Amniotic stem cell (primary cell): ENCODE measurements around the gene KLHL13.
"Not testable (repeated sequence)": the region's sequence is repeated elsewhere in the genome, so short reads cannot be mapped to it uniquely, and the experiment has no call there.

ENCODE experiments used
- DNase-seq: peaks from one replicate; lab custom pipeline; 2025; lab: John Stamatoyannopoulos, UW

Gene KLHL13

DNA sequence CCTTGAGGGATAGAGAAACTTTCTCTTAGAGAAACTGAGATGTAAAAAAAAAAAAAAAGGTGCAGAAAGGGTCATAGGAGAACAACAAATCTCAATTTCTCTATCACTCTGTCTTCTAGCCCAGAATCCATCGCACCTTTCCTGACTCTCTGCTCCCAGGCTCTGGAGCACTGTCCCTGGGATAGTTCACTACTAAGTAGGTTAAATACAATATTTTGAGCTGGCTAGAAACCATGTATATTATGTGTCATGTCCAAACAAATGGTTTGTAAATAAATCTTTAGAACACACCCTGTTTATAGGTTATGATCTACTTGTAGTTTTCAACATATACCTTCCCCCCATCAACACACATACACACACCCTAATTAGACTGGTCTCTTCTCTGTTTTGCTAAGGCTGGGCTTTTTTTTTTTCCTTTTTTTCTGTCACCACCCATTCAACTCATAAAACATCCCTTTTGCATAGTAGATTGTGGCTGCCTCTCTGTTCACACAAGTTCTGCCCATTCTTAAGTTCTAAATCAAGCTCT lies 124.4 kb downstream of the KLHL13 start:
- DNase-seq = no peak

DNA sequence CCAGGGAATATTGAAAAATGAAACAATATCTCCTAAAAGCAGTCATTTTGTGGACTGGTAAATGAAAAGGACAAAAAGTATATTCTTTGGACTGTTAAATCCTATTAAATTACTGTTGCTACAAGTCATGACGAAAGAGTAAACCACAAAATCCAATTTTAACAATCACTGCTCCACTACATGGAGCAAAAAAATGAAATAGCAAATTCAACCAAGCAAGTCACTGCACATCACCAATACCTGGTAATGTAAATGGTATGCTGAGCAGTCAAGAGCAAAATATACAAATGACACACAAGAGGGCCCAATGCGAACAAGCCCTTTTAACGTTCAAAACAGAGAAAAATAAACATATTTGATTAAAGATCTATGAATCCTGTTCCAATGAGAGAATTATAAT lies 126.2 kb downstream of the KLHL13 start:
- peak; percentile 10 for DNase-seq

DNA sequence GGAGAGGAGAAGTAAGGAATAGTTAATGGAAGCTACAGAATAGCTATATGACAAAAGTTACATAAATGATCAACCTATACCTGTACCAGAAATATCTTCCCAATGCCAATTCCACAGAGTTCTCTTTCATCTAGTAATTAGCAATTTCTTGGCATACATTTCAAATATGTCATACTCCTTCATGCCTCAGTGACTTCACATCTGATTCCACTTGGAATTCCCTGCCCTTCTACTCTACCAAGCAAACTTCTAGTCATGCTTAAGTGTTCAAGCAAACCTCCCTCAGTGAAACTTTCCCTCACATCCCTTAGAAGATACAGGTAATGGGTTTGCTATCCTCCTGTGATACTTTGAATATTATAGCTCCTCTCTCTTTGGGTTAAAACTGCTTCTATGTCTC lies 127.1 kb downstream of the KLHL13 start:
- no peak for DNase-seq

DNA sequence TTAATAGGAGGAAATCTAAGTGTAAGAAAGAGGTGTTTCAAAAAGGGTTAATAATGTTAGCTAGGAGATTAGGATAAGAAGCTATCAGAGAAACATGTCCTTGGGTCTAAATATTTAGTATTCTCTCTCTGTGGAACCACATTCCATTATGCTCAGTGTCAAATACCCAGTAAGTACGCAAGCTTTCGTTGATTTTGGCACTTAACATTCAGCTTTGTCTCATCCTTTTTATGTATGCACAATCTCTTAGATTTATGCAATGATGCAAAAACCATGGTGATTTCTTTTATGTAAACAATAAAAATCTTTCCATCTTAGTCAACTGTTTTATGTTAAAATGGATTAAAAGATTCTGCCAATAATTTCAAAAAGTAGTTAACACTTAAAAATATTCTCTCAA lies 129.2 kb downstream of the KLHL13 start:
- no peak for DNase-seq

DNA sequence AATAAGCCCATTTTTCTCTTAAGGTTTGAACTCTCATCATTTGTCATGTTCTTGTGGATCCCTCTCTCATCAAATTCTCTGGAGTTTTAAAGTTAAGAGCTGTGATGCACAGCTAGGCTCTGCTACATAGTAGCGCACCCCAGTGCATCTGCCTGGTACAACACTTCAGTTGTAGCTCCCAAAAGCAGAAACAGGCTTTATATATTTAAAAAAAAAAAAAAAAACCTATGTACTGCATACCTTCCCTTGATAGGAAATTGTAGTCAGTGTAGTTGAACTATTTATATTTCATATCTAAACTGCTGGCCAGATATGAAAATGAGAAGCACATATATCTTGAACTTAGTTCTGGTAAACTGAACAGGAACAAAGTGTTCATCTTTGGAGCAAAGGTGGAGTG lies 131.4 kb downstream of the KLHL13 start:
- no peak for DNase-seq

DNA sequence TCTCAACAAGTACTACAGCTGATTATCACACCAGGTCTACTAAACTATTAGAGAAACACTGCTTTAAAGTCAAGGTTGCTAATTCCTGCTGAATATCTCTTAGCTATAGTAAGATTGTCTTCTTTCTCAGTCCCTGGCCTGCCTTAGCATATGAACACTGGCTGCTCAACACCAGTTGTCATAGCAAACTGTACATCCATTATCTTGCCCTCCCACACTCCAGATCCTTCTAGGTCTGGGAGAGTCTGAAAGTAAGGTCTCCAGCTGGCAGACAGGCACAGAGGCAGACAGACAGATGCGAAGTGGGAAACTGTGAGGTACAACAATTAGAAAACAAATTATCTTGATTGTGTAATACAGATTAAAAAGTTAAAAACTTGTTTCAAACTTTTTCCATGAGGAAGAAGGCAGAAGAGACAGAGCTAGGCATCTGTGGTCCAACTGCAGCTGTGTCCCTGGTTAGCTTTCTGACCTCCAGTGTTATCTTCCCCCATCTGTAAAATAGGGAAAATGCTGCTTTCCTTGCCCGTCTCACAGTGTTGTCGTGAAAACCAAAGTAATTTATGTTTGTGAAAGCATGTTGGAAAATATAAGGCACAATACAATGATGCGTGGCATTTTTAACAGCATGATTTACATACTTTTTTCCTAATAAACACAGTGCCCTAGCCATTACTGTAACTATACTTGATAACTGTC lies 133.8 kb downstream of the KLHL13 start:
- DNase-seq = no peak

DNA sequence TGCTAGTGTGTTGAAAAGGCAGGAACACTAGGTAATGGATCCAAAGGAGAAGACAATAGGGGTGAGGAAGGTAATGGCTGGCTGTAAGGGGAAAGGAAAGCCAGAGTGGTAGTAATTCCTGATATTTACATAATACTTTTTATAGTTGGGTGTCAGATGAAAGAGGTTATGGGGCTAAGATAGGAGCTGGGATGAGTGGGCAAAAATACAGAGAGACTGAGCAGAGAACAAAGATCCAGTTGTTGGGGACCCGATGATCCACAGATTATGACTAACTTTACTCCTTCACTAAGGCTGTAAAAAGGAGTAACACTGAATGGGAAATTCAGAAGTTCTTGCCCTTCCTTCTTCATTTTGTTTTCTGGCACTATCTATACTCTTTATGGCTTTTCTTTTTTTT lies 138.2 kb downstream of the KLHL13 start:
- DNase-seq = no peak

DNA sequence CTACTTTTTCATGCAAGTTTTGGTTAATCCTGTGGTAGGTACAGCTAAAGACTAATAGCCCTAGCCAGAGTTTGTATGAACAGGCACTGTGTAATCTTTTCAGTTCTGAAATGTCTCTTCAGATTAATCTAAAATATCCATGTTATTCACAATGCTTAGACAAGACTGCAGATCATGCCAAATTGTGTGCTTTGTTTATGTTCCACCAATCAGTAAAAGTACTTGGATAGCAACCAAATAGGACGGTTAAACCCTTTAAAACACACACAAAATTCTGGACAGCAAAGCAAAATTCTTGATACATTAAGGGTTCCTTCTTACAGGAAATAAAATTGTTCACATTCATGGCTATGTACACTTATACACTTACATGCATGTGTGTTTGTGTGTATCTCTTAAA lies 139.1 kb downstream of the KLHL13 start:
- no peak for DNase-seq

DNA sequence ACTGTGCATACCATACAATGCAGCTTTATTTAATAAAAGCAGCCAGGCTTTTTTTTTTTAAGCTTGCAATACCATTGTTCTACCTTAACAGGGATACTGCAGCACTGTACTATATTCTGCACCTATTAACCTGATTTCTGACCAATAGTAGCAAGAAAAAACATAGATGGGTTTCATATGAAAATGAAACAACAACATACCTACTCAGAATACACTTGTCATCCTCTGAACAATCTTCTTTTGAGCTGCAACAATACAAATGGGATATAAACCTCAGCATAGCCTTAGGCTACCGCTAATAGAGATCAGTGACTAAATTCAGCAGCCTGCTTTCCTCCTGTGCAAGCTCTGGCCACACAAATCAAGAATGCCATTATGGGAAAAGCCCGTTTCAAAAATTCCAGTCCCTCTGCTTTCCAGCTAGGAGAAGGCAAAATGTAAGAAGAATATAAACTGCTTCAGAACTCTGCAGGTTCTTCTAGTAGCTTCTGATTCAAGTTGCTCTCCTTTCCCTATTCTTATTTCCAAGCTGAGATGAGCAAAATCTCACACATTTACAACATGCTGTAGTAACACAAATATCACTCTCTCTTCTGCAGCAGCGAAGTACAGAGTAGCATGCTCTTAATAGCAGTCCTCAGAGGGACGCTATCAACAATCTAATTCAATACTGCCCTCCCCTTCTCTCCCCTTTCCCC lies 143.4 kb downstream of the KLHL13 start:
- no peak for DNase-seq

DNA sequence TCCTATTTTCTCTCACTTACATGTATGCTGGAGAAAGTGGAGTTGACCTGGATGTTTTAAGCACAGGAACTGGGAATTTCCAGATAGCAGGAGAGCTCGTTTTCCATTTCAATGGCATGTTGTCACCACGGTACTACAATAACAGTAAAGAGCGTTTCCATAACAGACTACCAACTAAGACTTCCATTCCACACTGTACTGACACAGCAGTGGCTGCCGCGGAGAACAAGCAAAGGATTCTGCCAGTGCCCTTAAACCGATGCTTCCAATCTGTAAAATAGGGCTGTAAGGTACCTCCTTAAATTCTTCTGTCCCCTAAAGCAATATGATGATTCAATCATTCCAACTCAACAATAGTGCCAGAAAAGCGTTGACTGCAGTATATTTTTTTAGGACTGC lies 143.9 kb downstream of the KLHL13 start:
- DNase-seq = no peak

DNA sequence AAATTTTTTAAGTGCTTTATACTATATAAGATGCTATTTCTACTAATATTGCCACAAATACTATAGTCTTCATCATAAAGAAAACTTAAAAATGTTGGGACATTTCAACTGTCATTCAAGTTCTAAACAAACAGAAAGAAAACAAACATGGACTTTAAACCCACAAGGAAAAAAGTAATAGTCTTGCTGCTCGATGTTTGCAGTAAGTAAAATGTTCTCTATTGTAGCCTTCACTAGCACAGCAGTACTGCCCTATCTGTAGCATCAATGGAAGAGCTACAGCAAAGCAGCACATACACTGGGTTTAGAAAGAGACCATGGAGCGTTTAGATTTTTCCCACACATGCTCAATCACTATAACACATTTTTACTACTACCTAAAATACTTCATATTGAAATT lies 146.8 kb downstream of the KLHL13 start:
- DNase-seq = no peak

DNA sequence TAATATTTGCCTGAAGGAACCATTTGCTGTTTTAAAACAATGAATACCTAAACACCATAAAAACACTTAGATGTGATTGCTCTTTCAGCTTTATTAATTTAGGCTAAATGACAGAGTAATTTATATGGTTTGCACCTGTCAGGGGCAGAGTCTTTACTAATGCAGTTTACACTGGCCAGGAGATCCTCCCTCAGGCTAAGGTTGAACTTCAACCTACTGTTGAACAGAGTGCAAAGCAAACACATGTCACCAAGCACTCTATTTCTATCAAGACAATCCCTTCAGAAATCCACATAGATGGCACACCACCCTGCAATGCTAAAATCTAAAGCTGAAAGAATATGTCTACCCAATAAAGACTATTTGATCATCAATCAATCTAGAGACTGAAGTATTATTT lies 147.3 kb downstream of the KLHL13 start:
- no peak for DNase-seq

DNA sequence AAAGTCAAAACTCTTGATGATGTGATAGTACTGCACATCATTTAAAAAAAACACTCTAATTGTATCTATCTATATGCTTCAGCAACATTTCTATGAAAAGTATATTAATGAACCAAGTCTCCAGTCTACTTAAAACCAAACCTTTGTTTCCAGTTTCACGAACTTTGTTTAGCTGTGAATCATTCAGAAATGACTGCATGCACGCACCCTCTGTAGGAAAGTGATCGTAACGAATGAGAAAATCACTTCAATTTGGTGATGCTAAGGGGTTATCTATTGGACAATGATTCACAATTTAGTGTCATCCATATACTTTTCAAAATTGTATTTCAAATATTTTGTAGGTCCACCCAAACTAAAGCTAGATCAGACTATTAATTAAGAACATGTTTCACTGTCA lies 157.6 kb downstream of the KLHL13 start:
- DNase-seq = no peak

DNA sequence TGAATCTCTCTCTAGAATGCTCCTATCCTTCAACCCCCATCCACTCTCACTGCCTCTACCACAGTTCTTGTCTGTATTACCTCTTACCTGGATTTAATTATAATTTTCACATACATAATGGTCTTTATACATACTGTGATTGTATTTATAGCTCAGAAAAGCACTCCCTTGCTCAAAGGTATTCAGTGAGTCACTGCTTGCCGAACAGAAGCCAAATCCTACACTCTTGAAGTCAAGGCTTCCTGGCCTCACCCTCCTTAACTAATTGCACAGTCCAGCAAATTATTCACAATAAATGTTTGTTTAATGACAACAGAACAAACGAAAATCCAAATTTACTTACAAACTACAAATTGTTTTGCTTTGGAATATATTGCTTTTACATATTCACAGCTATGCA lies 159.5 kb downstream of the KLHL13 start:
- DNase-seq = no peak

DNA sequence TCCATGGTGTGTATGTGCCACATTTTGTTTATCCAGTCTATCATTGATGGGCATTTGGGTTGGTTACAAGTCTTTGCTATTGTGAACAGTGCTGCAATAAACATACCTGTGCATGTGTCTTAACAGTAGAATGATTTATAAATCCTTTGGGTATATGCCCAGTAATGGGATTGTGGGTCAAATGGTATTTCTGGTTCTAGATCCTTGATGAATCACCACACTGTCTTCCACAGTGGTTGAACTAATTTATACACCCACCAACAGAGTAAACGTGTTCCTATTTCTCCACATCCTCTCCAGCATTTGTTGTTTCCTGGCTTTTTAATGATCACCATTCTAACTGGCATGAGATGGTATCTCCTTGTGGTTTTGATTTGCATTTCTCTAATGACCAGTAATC lies 177.3 kb downstream of the KLHL13 start:
- DNase-seq = not testable (repeated sequence)

DNA sequence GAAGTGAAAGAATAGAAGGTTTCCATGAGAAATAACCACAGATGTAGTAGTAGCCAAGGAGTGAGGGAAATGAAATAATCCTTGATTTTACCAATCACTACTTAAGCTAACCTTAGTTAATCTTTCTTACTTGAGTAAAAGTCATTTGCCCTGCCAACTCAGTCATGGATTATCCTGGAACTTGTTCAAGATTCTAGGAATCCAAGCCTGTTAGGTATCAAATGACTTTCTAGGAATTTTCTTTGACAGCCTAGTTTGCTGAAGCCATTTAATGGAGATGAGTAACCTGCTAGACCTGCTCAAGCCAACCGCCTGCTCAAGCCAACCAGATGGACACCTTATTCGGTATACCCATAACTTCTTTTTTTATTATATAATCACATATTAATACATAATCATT lies 180.5 kb downstream of the KLHL13 start:
- no peak for DNase-seq

DNA sequence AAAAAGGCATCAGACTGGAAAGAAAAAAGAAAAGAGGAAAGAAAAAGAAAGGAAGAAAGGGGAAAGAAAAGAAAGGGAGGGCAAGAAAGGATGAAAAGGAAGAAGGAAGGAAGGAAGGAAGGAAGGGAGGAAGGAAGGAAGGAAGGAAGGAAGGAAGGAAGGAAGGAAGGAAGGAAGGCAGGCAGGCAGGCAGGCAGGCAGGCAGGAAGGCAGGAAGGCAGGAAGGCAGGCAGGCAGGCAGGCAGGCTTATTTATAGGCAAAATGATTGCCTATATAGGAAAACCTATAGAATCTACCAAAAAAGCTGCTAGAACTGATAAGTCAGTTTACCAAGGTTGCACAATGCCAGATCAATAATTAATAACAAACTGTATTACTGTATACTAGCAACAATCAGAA lies 186.5 kb downstream of the KLHL13 start:
- DNase-seq = not testable (repeated sequence)

DNA sequence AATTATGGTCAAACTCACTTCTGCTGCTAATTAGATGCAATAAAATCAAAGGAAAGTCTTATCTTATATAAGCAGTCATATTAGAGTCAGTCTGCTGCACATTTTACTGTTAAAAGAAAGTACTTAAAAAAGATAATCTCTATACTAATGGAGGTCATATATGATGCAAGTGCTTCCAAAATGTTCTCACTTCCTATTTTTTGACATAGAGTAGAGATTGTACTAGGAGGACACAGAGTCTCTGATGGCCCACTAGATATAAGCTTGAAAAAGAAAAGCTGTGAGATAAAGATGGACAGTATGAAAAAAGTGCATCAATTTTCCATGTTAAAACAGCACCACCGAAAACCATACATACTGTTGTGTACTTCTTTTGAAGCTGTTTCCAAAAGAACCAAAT lies 196.9 kb downstream of the KLHL13 start:
- DNase-seq = no peak

DNA sequence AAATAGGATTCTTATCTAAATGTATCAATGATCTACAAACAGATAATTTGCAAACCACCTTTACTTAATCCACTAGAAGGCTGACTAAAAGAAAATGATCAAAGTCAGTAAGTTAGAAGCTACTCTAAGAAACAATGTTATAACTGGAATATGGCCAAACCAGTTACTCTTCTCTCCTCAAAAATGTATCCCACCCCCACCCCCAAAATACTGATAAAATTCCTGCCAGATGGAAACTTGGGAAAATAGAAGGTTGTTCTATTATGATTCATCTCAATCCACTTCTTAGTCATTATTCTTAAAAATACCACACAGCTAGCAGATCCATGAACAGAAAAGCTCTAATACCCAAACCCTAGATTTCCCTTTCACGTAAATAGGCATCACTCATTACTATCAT lies 206.4 kb downstream of the KLHL13 start:
- DNase-seq = no peak

DNA sequence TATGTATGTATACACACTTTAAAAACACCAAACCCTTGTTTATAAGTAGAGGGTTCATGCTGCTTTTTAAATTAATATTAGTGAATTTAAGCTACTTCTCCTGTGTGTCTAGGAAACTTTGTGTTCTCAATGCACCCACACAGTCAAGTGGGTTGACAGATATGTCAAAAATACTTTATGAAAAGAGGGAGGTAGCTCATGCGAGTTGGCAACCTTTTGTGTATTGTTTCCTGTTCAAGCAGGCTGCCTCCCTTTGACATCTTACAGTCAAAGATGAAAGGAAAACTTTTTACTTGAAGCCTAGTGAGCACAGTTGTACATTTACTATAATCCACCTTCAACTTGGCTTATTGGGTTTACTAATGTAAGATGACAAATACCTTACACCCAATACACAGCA lies 218.4 kb downstream of the KLHL13 start:
- DNase-seq = no peak

DNA sequence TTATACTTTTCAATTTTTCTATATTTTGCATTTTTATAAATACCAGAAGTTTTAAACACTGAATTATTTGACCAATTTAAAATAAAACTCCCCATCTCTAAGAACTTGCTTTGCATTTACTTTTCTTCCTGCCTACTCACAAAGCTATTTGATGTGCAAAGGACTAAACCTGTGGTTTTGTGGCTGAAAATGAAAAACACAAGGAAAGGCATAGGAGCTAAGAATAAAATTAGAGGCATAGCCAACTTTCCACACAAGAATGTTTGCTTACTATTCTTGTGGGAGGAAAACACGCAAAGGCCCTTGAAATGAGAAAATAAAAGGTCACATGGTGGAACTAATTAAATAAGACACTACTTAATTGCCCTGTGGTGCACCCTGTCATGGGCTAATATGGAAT lies 221.2 kb downstream of the KLHL13 start:
- no peak for DNase-seq

DNA sequence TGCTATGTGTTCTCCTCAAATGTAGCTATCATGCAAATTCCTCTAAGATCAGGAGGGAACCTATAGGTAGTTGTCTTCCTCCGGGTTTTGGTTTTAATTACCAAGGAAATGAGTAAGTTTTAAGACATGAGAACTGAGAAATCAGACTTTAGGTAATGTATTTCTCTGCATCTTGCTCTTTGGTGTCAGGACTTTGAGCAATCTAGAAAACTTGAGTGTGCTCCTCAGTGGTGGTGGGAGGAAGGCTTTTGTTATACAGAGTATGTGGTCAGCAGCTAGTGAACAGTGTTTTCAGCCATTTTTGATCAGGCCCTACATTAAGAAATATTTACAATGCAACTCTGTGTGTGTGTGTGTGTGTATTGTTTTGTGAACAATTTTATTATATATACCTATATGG lies 224.1 kb downstream of the KLHL13 start:
- DNase-seq = no peak

DNA sequence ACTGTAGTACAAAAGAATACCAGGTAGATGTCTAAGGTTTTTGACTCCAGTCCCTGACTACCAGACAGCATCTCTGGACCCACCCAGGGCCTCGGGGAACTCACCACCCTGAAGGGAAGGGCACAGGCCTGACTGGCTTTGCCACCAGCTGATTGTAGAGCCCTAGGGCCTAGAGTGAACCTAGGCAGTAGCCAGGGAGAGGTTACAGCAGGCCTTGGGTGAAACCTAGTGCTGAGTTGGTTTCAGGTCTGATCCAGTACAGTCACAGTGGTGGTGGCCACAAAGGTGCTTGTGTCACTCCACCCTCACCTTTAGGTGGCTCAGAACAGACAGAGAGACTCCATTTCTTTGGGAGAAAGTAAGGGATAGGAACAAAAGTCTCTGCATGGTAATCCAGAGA lies 244.8 kb downstream of the KLHL13 start:
- no peak for DNase-seq

DNA sequence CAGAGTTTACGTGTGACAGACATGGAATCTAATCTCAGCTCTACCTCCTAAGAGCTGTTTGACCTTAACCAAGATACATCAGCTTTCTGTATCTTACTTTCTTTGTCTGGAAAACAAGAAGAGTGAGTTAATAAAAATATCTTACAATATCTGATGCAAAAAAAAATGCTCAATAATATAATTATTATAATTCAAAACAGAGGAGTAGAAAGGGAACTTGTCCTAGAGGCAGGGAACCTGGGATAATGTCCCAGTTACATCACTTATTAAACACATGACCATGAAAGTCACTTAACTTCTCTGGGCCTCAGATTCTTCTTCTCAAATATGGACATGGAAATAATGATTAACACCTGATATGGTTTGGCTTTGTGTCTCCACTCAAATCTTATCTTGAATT lies 256.1 kb downstream of the KLHL13 start:
- no peak for DNase-seq
